GM18861 (cell line): Measurements from ENCODE around the gene TSPAN33.
"Not testable (repeated sequence)": the region's sequence is repeated elsewhere in the genome, so short reads cannot be mapped to it uniquely, and the experiment has no call there.

ENCODE experiments used
- ATAC-seq: cut with Tn5 transposase; IDR thresholded peaks from one replicate; pipeline ENCODE4 v1.9.1; 2021; ENCODE audit not compliant: unreplicated experiment

The TSPAN33 gene

DNA sequence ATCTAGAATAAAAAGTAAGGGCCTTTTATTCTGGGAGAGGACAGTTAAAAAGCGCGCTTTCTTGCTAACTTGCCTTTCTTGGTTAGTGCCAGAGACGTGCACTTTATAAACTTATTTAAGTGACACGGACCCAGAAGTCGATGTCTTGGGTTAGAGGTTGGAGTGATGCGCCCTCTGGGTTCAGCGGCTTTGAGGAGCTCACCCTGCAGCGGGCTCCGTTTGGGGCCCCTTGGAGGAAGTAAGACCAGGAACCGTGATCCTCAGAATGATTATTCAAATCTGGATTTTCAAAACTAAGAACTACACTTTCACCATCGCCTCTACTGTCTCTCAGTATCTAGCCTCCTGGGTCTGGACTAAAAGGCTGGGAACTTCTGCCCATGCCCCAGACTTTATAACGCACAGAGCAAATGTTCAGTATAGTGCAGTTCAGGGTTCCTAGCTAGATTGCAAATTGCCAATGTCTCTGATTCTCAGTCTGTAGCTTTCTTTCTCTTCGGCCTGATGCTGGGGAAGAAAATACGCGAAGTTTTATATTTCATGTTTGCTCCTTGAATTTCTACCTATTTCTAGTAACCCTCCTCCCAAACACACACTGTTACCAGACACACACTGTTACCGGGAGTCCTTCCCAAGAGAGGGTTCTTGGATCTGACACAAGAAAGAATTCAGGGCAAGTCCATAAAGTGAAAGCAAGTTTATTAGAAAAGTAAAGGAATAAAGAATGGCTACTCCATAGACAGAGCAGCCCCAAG is 25.4 kb downstream of the TSPAN33 start:
- ATAC-seq, result no peak

DNA sequence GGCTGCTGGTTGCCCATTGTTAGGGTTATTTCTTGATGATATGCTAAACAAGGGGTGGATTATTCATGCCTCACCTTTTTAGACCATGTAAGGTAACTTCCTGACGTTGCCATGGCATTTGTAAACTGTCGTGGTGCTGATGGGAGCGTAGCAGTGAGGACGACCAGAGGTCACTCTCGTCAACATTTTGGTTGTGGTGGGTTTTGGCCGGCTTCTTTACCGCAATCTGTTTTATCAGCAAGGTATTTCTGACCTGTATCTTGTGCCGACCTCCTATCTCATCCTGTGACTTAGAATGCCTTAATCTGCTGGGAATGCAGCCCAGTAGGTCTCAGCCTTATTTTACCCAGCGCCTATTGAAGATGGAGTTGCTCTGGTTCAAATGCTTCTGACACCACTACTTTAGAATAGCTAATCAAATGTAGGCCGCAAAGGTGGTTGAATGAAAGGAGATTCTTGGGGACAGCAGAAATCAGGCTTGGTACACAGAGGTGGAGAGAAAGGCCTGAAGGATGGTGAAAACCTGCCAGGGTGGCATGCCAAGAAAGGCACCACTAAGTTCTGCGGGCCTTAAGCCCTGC is 26.0 kb downstream of the TSPAN33 start:
- ATAC-seq, result no peak

DNA sequence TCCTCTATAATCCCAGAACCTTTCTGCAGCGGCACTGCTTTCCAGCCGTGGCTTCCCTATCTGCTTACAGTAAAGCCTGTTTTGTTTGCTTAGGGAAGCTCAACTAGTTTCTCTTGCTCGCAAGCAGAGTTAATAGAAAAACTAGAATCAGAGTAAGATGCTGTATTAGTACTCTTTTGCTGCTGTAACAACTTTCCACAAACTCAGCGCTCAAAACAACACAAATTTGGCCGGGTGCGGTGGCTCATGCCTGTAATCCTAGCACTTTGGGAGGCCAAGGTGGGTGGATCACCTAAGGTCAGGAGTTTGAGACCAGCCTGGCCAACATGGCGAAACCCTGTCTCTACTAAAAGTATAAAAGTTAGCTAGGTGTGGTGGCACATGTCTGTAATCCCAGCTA is 29.4 kb downstream of the TSPAN33 start:
- ATAC-seq, result not testable (repeated sequence)

DNA sequence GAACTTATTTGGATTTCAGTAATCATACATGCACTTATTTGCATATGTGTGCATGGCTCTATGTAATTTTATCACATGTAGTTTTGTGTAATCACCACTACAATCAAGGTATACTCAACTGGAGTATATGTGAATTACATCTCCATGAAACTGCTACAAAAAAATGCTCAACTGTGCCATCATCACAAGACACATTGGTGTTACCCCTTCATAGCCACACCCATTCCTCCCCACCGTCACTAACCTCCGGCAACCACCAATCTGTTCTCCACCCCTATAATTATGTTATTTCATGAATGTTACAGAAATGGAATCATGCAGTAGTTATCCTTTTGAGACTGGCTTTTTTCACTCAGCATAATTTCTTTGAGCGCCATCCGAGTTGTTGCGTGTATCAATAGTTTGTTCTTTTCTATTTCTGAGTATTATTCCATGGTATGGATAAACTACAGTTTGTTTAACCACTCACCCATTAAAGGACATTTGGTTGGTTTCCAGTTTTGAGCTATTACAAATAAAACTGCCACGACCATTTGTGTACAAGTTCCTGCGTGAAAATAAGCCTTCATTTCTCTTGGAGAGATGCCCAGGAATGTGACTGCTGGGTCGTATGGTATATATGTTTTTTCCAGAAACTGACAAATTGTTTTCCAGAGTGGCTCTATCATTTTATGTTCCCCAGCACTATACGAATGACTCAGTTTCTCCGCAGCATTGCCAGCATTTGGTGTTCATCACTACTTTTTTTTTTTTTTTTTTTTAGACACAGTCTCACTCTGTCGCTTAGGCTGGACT is 32.6 kb downstream of the TSPAN33 start:
- ATAC-seq, result no peak

DNA sequence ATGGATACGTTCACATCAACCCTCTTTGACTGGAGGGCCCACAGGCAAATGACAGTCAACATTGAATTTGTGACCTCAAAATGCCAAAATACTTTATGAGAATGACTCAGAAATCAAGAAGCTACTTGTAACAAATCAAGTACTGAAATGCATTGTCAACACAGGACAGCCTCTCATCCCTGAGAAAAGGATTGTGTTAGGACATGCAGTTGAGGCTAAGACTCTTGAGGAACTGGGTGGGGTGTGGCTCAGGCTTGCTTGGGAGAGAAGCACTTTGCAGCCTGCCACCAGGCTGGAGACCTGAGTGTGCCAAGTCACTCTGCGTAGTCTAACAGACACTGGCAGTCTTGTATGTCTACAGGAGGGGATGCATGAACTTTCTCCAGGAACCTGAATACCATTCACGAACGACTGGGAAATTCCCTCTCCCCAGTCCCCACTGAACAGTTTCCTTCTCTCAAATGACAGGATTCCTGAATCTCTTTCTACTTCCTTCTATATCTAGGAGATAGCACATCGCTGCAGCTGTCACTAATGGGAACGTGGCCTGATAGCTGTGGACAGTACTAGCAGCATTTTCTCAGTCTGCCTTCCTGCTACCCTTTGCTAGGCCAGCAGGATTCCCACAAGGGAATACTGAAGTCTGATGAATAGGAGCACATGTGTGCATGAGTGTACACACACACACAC is 40.6 kb downstream of the TSPAN33 start:
- ATAC-seq, result no peak

DNA sequence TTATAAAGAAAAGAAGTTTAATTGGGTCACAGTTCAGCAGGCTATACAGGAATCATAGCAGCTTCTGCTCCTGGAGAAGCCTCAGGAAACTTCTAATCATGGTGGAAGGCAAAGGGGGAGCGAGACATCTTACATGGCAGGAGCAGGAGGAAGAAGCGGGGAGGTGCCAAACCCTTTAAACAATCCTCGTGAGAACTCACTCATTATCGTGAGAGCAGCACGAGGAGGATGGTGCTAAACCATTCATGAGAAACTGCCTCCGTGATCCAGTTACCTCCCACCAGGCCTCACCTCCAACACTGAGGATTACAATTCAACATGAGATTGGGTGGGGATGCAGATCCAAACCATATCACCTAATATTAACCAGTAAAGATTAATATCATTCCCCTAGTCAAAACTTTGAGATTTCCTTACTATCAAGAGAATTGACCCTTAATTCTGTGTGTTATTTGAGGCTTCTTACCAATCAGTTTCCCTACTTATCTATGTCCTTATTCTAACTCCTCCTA is 42.3 kb downstream of the TSPAN33 start:
- ATAC-seq, result no peak

DNA sequence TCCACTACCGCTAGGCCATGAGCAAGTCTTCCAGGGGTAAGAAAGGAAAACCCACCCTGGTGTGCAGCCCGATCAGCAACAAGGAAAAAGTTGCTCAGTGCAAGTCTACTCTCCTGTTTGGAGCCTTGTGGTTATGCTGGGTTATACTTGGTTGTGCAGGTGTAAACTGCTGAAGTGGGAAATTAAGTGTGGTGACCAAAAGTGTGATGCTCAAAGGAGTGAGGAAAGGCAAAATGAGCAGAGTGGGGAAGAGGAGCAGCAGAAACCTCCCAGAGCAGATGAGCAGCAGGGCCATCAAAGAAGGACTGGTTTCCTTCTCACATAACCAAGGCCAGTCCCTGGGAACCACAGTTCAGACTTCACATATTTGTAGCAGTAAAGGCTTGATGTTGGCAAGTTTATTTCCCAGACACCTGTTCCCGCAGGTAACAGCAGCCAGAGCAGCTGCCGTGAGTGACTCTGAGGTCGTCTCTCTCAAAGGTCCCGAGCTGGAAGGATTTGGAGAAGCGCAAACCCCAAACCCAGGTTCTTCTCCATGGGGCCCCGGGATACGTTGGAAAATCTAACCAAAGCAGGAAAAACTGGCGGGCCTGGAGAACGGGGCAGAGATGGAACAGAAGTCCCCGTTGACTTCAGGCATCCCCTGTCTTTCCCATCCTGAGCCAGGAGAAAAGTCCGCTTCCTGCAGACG is 43.3 kb downstream of the TSPAN33 start:
- ATAC-seq, result no peak

DNA sequence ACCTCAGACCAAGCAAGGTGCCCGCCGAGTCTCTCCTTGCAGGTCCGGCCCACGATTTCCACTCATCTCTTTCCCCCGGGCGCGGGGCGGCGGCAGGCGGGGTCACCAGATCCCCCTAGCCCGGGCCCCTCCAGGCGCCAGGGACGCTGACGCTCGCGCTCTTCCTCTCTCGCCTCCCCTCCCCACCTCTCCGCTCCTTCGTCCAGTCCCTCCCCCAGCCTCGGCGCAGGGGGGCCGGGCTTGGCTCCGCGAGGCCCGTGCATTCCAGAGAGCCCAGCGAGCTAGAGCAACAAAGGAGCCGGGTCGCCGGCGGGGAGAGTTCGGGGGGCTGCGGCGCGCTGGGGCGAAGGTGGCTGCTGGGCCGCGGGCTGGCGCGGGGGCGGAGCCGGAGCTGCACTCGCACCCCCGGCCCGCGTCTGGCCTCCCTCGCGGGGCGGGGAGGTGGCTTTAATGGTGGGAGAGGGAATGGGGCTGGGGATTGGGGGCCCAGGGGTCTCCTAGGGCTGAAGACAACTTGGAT is 43.9 kb downstream of the TSPAN33 start, which contains the start of gene SMO:
Gene SMO (plus strand): TSS at position 262 of the 520 bp plus-strand sequence. CDS start 519 bp downstream, outside the sequence.
- ATAC-seq, result no peak

DNA sequence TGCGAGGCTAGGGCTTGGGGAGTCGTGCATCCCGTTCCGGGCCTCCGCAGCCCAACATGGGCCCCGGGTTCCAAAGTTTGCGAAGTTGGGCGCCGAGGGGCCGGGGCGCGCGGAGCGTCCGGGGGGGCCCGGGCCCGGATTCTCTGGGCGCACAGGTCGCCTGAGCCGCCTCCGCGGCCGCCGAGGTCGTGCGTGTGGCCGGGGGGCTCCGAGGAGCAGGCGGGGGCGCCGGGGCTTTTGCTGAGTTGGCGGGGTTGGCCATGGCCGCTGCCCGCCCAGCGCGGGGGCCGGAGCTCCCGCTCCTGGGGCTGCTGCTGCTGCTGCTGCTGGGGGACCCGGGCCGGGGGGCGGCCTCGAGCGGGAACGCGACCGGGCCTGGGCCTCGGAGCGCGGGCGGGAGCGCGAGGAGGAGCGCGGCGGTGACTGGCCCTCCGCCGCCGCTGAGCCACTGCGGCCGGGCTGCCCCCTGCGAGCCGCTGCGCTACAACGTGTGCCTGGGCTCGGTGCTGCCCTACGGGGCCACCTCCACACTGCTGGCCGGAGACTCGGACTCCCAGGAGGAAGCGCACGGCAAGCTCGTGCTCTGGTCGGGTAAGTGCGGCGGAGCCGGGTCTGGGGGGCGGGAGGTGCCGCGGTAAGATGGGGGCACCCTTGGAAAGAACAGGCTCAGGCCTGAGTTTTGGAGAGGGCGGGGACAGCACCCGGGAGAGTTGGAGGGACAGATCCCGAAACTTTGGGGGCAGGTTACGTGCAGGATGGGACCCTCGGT is 44.6 kb downstream of the TSPAN33 start:
- no peak for ATAC-seq

DNA sequence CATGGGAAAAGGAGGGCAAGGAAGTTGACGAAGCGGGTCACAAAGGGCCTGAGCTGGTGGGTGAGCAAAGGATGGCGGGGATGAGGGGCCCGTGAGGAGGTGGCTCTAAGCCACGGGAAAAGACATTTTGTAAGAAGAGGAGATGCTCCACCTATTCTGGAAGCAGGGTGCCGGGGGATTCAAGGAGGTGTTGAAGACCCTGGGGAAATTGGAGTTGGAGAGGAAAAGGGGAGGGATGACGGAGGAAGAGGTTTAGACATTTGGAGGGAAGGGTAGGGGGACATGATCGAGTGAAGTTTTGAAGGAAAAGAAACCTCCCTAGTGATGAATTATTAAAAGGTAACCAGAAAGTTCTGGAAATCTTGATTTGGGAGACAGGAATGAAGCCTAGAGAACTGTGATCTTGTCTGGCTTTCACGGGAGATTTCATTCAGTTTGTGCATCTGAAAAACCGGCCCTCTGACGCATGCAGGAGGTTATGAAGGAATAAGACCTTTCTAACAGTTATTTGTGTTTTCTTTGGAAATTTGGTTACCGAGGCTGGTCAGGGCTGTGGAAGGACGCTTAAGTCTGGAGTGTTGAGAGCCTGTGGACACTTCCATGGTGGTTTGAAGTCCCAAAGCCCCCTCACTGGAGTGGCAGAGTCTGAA is 45.3 kb downstream of the TSPAN33 start:
- no peak for ATAC-seq

DNA sequence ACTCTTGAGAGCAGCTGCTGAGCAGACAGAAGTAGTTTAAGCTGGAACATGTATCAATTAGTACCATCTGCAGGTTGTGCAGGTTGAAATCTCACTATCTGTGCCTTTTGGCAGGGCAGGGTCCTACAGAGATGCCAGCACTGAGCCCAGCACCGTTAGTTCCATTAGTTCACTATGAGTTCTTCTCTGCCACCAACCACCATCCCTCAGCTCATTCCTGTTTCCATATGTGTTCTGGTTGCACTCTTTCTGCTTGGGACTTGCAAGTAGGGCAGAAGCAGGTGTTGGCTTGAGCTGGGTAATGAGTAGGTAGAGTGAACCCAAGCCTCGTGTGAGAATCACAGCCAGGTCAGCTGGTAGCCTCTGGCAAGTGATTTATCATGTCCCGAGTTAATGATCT is 46.8 kb downstream of the TSPAN33 start:
- no peak for ATAC-seq

DNA sequence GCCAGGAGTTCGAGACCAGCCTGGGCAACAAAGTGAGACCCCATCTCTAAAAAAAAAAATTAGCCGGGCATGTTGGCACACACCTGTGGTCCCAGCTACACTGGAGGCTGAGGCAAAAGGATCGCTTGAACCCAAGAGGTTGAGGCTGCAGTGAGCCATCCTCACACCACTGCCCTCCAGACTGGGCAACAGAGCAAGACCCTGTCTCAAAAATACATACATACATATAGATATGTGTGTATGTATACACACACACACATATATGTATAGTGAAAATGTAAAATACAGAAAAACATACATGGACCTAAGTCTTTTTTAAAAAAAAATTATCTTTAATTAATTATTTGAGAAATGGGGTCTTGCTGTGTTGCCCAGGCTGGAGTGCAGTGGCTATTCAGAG is 49.4 kb downstream of the TSPAN33 start:
- no peak for ATAC-seq

DNA sequence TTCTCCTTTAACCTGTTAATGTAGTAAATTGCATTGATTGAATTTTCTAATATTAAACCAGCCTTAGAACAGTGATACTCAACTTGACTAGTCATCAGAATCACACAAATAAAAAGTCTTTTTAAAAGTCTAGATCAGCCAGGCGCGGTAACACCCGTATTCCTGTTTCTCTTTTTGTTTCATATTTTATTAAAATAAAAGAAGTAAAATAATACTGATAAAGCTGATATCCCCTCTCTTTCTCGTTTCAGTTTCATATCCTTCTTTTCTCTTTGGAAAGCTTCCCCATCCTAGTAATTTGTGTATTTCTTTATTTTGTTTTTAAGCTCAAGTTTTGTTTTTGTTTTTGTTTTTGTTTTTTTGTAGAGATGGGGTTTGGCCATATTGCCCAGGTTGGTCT is 53.3 kb downstream of the TSPAN33 start:
- ATAC-seq, result no peak

DNA sequence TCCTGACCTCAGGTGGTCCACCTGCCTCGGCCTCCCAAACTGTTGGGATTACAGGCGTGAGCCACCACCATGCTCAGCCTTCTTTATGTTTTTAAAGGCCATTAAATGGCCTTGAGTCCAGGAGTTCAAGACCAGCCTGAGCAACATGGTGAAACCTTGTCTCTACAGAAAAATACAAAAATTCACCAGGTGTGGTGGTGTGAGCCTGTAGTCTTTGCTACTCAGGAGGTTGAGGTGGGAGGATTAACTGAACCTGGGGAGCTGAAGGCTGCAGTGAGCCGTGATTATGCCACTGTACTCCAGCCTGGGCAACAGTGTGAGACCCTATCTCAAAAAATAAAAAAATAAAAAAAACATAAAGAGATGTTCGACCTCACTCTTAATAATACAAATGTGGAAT is 54.9 kb downstream of the TSPAN33 start:
- no peak for ATAC-seq

DNA sequence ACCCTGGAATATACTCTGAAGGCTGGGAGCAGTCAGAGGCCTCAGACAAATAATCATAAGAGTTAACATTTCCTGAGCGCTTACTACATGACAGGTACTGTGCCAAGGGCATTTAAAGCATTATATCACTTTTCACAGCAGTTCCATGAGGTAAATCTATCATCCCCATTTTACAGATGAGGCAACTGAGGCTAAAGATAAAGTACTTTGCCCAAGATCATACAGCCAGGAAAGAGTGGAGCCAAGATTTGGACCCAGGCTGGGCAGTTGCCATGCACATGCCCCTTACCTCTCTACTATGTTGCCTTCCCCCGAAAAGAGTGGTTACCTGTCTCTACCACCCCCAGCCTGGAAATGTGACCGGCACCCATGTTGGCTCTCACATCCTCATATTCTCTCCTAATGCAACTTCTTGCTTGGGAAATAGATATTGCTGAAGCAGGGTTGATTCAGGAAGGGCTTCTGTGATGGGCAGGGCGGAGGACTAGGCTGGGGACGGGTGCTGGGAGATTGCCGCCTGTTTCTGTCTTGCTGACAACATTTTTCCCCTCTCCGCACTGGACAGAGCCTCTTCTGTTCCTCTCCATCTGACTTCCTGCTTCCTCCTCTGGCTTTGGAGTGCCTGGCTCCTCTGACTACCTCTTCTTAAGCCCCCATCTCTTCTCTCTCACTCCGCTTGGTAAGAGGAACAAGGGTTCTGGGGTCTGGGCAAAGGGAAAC is 57.7 kb downstream of the TSPAN33 start:
- ATAC-seq, result no peak

DNA sequence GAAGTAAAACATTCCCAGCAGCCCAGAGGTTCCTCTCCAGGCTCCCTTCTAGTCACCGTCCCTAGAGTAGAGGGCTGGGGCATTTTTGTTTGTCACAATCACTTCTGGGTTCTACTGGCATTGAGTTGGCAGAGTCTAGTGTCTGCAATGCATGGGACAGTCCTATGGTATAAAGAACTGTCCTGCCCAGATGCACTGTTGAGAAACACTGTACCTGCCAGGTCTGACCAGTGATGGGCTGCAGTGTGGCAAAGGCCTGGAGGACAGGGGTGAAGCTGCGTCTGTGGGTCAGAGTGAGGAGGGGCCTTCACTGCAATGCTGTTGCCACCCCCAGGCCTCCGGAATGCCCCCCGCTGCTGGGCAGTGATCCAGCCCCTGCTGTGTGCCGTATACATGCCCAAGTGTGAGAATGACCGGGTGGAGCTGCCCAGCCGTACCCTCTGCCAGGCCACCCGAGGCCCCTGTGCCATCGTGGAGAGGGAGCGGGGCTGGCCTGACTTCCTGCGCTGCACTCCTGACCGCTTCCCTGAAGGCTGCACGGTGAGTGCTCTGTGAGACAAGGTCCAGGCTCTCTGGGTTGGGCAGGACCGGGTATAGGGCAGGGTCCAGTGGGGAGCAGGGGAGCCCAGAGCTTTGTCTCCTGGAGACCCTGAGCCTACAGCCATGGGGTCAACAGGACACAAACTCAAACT is 58.7 kb downstream of the TSPAN33 start:
- ATAC-seq, result no peak

DNA sequence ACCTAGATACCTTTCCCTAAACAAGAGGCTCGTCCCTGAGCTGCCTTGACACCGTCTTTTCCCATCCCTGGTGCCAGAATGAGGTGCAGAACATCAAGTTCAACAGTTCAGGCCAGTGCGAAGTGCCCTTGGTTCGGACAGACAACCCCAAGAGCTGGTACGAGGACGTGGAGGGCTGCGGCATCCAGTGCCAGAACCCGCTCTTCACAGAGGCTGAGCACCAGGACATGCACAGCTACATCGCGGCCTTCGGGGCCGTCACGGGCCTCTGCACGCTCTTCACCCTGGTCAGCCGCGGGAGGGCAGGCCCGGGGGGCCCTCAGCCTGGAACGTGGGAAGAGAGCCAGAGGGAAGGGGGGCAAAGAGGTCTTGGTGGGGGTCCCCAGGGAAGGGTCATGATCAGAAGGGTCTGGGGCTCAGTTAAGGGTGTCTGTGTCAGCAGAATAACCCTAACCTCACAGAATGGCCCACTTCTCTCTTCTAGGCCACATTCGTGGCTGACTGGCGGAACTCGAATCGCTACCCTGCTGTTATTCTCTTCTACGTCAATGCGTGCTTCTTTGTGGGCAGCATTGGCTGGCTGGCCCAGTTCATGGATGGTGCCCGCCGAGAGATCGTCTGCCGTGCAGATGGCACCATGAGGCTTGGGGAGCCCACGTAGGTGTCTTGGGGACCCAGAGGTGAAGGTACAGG is 60.8 kb downstream of the TSPAN33 start:
- no peak for ATAC-seq
